ENCODE measurements around the gene HCN3. TPM values are rescaled to one million over a fixed set of nuclear protein-coding genes. Genes with fewer than 3 reads are reported as not detected.
A peak's percentile ranks its signal among the peaks of the same experiment; 100 is the strongest.

HCN3 gene
- total and polyA plus RNA-seq, 2 of the 13 experiments (the other 11 are each of a cell fraction or from before 2014, with no cell fraction given): 2.4 to 10.2 TPM

- no peak for TF ChIP-seq MAFK (conservative IDR thresholded peaks at IDR 0.05 in 1 of 2, IDR thresholded peaks at IDR 0.05 in 1 of 2; ENCODE audit: low read length in 2 of 2)
- peak; percentile 93 for TF ChIP-seq ZNF792 (CRISPR knock-in tag; IDR thresholded peaks at IDR 0.05)
- no peak for TF ChIP-seq KAT2B (IDR thresholded peaks at IDR 0.05; ENCODE audit: borderline replicate concordance, low read depth, low read length)
- peak; percentile 88 for TF ChIP-seq HNF4G (IDR thresholded peaks at IDR 0.05; ENCODE audit: borderline replicate concordance, low read depth, low read length)
- TF ChIP-seq HNF4G (CRISPR knock-in tag; IDR thresholded peaks at IDR 0.05; ENCODE audit: borderline replicate concordance, low read depth): peak; percentile 92
- peak; percentile 79 for TF ChIP-seq ZNF441 (CRISPR knock-in tag; IDR thresholded peaks at IDR 0.05; ENCODE audit: borderline replicate concordance)
- peak; percentile 95 for TF ChIP-seq PHF21A (CRISPR knock-in tag; IDR thresholded peaks at IDR 0.05)
- peak; percentile 87 for TF ChIP-seq HOXA3 (CRISPR knock-in tag; IDR thresholded peaks at IDR 0.05)
- TF ChIP-seq CAMTA2 (CRISPR knock-in tag; IDR thresholded peaks at IDR 0.05; ENCODE audit: borderline replicate concordance): no peak
- peak; percentile 97 for TF ChIP-seq SAP130 (CRISPR knock-in tag; IDR thresholded peaks at IDR 0.05; ENCODE audit: low read depth)
- peak; percentile 97 for TF ChIP-seq ERF (CRISPR knock-in tag; IDR thresholded peaks at IDR 0.05)
- peak; percentile 59; the same call in 1 of the 2 replicates for TF ChIP-seq ZNF784 (CRISPR knock-in tag; IDR thresholded peaks at IDR 0.05; ENCODE audit: borderline replicate concordance)
- TF ChIP-seq KDM3A (CRISPR knock-in tag; IDR thresholded peaks at IDR 0.05; ENCODE audit: low read depth): peak; percentile 89; the same call in 1 of the 2 replicates
- peak; percentile 54 for TF ChIP-seq SKI (IDR thresholded peaks at IDR 0.05; ENCODE audit: partially characterized antibody)
- TF ChIP-seq ZFP1 (CRISPR knock-in tag; IDR thresholded peaks at IDR 0.05): peak; percentile 68; the same call in 1 of the 2 replicates
- TF ChIP-seq JUND (CRISPR knock-in tag; IDR thresholded peaks at IDR 0.05): peak; percentile 50; the same call in 1 of the 2 replicates
- TF ChIP-seq MAZ (IDR thresholded peaks at IDR 0.05; ENCODE audit: borderline replicate concordance, low read depth, low read length): no peak
- peak; percentile 64 for TF ChIP-seq MAZ (CRISPR knock-in tag; IDR thresholded peaks at IDR 0.05; ENCODE audit: low read depth)
- peak; percentile 97 for TF ChIP-seq PAXIP1 (CRISPR knock-in tag; conservative IDR thresholded peaks at IDR 0.05)
- peak; percentile 47 for TF ChIP-seq MED8 (CRISPR knock-in tag; IDR thresholded peaks at IDR 0.05; ENCODE audit: insufficient replicate concordance)
- TF ChIP-seq LBX2 (CRISPR knock-in tag; IDR thresholded peaks at IDR 0.05; ENCODE audit: borderline replicate concordance): peak; percentile 89; the same call in 1 of the 2 replicates
- peak; percentile 45; the same call in 1 of the 2 replicates for TF ChIP-seq SIX1 (CRISPR knock-in tag; IDR thresholded peaks at IDR 0.05; ENCODE audit: borderline replicate concordance)
- TF ChIP-seq GMEB1 (CRISPR knock-in tag; IDR thresholded peaks at IDR 0.05; ENCODE audit: borderline replicate concordance): peak; percentile 60; the same call in 1 of the 2 replicates
Measured at GRCh38 chr1:155300553-155301329, 23.5 kb downstream of the HCN3 start (continued).
